ENCODE results near the gene SORBS1.

The SORBS1 gene

DNA sequence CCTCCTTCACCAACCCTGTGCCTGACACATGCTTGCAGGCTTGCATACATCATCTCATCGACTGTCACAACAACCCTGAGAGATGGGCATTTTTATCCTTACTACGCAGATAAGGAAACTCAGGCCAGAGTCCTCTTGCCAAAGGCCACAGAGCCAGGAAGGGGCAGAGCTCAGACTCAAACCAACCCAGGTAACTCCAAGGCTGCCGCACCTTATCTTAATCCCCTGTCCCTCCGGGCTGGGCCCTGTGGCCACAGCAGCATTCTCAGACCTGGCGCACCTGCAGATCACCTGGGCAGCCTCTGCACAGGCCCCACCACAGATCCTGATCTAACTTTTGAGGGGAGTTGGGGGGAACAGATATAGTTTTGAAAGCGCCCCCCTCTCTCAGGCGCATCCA is 35.1 kb downstream of the SORBS1 start:
- Histone ChIP-seq H3K27me3 (replicated peaks; ENCODE audit: insufficient read depth, low read length) (no peaks in the 10 kb centered on the region), H4K20me1 (ENCODE audit: insufficient read depth, low read length) (no peaks in the 10 kb centered on the region), H3K27ac (ENCODE audit: low read length) (no peak overlapping the region), H3K9ac (ENCODE audit: low read length) (no peak overlapping the region), H2AFZ (ENCODE audit: low read length) (no peak overlapping the region), H3K4me2 (ENCODE audit: low read depth, low read length) (no peak overlapping the region), H3K4me1 (ENCODE audit: low read length) (no peaks in the 10 kb centered on the region), H3F3A (ENCODE audit: insufficient read depth, low read length) (no peaks in the 10 kb centered on the region), H3K79me2 (ENCODE audit: low read length) (no peaks in the 10 kb centered on the region), H3K9me2 (replicated peaks; ENCODE audit: insufficient read depth, low read length) (no peaks in the 10 kb centered on the region), H3K36me3 (replicated peaks; ENCODE audit: insufficient read depth, low read length) (no peaks in the 10 kb centered on the region), H3K9me3 (replicated peaks; ENCODE audit: insufficient read depth, low read length) (no peaks in the 10 kb centered on the region), H3K4me3 (ENCODE audit: low read length) (no peak overlapping the region)
- TF ChIP-seq, protein P1, sequence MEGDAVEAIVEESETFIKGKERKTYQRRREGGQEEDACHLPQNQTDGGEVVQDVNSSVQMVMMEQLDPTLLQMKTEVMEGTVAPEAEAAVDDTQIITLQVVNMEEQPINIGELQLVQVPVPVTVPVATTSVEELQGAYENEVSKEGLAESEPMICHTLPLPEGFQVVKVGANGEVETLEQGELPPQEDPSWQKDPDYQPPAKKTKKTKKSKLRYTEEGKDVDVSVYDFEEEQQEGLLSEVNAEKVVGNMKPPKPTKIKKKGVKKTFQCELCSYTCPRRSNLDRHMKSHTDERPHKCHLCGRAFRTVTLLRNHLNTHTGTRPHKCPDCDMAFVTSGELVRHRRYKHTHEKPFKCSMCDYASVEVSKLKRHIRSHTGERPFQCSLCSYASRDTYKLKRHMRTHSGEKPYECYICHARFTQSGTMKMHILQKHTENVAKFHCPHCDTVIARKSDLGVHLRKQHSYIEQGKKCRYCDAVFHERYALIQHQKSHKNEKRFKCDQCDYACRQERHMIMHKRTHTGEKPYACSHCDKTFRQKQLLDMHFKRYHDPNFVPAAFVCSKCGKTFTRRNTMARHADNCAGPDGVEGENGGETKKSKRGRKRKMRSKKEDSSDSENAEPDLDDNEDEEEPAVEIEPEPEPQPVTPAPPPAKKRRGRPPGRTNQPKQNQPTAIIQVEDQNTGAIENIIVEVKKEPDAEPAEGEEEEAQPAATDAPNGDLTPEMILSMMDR (IDR thresholded peaks at IDR 0.05; ENCODE audit: low read length) = no peak
- no peak for TF ChIP-seq EZH2phosphoT487 (IDR thresholded peaks at IDR 0.05; ENCODE audit: low read length)
- TF ChIP-seq EZH2 (optimal IDR thresholded peaks at IDR 0.05; ENCODE audit: low read depth, low read length) = no peak
- DNase-seq = no peak

DNA sequence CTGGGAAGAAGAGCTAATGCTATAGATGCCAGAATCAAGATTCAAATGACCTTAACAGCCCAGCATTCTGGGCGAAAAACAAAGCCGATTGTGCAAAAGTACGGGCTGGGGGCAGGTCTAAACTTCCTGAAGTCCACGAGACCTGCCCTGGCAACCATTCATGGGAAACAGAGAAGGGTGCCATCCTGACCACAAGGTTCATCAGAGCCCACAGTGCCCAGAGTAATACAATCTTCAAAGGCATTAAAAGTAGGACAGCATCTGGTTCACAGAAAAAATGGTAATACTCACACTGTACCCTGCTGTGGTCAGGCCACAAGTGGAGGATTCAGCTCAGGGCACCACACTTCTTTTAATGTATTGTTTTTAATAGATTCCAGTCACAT is 36.1 kb downstream of the SORBS1 start:
- H2AFZ ChIP-seq (ENCODE audit: low read length) = no peak overlapping the region
- H3F3A ChIP-seq (ENCODE audit: insufficient read depth, low read length) = no peaks in the 10 kb centered on the region
- no peak overlapping the region for H3K27ac ChIP-seq (ENCODE audit: low read length)
- DNase-seq = no peak
- H3K9me2 ChIP-seq (replicated peaks; ENCODE audit: insufficient read depth, low read length) = no peaks in the 10 kb centered on the region
- H3K9ac ChIP-seq (ENCODE audit: low read length) = no peak overlapping the region
- no peak for TF ChIP-seq EZH2 (optimal IDR thresholded peaks at IDR 0.05; ENCODE audit: low read depth, low read length)
- TF ChIP-seq, protein P1 (IDR thresholded peaks at IDR 0.05; ENCODE audit: low read length) = no peak
- no peak for TF ChIP-seq EZH2phosphoT487 (IDR thresholded peaks at IDR 0.05; ENCODE audit: low read length)
- H3K79me2 ChIP-seq (ENCODE audit: low read length) = no peaks in the 10 kb centered on the region
- no peak overlapping the region for H3K4me2 ChIP-seq (ENCODE audit: low read depth, low read length)
- H3K4me1 ChIP-seq (ENCODE audit: low read length) = no peaks in the 10 kb centered on the region
- no peaks in the 10 kb centered on the region for H3K36me3 ChIP-seq (replicated peaks; ENCODE audit: insufficient read depth, low read length)
- no peak overlapping the region for H3K4me3 ChIP-seq (ENCODE audit: low read length)
- H4K20me1 ChIP-seq (ENCODE audit: insufficient read depth, low read length) = no peaks in the 10 kb centered on the region
- no peaks in the 10 kb centered on the region for H3K27me3 ChIP-seq (replicated peaks; ENCODE audit: insufficient read depth, low read length)
- H3K9me3 ChIP-seq (replicated peaks; ENCODE audit: insufficient read depth, low read length) = no peaks in the 10 kb centered on the region

DNA sequence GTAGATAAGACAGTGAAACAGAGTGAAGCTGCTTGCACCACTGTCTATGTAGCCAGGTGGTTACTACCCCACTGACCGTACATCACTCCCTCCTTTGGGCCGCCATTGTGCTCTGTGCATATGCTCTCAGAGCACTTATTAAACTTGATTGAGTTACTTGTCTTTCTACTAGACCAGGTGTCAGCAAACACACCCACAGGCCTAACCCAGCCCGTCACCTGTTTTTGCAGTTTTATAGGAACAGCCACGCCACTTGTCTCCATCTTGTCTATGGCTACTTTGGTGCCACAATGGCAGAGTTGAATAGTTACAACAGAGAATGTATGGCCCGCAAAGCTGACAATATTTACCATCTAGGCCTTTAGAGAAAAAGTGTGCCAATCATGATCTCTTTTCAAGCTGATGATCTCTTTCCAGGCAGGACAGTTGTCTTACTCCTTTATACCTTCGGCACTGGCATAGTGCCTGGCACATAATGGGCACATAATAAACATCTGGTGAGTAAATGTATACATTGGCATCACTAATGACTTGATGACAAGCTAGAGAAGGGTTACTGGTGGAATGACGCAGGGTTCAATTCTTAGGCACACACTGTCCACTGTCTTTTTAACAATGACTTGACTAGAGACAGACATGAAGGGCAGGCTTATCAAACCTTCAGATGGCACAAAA is 36.7 kb downstream of the SORBS1 start:
- no peaks in the 10 kb centered on the region for H3K36me3 ChIP-seq (replicated peaks; ENCODE audit: insufficient read depth, low read length)
- no peak overlapping the region for H3K4me2 ChIP-seq (ENCODE audit: low read depth, low read length)
- no peak overlapping the region for H2AFZ ChIP-seq (ENCODE audit: low read length)
- H3K4me3 ChIP-seq (ENCODE audit: low read length) = no peak overlapping the region
- no peak for DNase-seq
- TF ChIP-seq EZH2 (optimal IDR thresholded peaks at IDR 0.05; ENCODE audit: low read depth, low read length) = no peak
- TF ChIP-seq, protein P1 (IDR thresholded peaks at IDR 0.05; ENCODE audit: low read length) = no peak
- no peak for TF ChIP-seq EZH2phosphoT487 (IDR thresholded peaks at IDR 0.05; ENCODE audit: low read length)
- H3K9me3 ChIP-seq (replicated peaks; ENCODE audit: insufficient read depth, low read length) = no peaks in the 10 kb centered on the region
- H3K9me2 ChIP-seq (replicated peaks; ENCODE audit: insufficient read depth, low read length) = no peaks in the 10 kb centered on the region
- no peaks in the 10 kb centered on the region for H3K79me2 ChIP-seq (ENCODE audit: low read length)
- H4K20me1 ChIP-seq (ENCODE audit: insufficient read depth, low read length) = no peaks in the 10 kb centered on the region
- no peaks in the 10 kb centered on the region for H3K4me1 ChIP-seq (ENCODE audit: low read length)
- no peaks in the 10 kb centered on the region for H3K27me3 ChIP-seq (replicated peaks; ENCODE audit: insufficient read depth, low read length)
- H3K27ac ChIP-seq (ENCODE audit: low read length) = no peak overlapping the region
- H3K9ac ChIP-seq (ENCODE audit: low read length) = no peak overlapping the region
- no peaks in the 10 kb centered on the region for H3F3A ChIP-seq (ENCODE audit: insufficient read depth, low read length)
